ENCODE data around the gene RNU5D-1.

DNA sequence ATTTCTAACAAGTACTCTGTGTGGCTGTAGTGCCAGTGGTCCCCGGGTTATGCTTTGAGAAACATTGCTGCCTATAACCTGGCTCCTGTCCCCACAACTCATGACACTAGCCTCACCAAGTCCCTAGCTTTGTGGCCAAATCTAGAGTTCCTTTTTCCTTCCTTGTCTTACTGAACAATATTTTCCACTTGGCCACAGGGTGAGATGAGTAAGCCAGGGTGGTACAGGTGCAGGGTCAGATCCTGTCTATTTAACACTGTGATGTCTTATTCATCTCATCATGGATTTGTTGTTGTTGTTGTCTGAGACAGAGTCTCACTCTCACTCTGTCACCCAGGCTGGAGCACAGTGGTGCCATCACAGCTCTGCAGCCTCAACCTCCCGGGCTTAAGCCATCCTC, 37.8 kb downstream of the RNU5D-1 start:
- no peak for TF ChIP-seq CTCF (IDR thresholded peaks at IDR 0.05)
- TF ChIP-seq POLR2A (IDR thresholded peaks at IDR 0.05), result no peak
- no peak for TF ChIP-seq EP300 (IDR thresholded peaks at IDR 0.05)

Measured in tibial nerve (tissue), 4 donors.